ENCODE data around the gene THSD4. TPM values are rescaled to one million over a fixed set of nuclear protein-coding genes. Genes with fewer than 3 reads are reported as not detected.

THSD4 gene
- total and polyA plus RNA-seq, 9 of the 15 experiments (the other 6 are each of a cell fraction or from before 2014, with no cell fraction given): 0.04 TPM; not detected in 5

DNA sequence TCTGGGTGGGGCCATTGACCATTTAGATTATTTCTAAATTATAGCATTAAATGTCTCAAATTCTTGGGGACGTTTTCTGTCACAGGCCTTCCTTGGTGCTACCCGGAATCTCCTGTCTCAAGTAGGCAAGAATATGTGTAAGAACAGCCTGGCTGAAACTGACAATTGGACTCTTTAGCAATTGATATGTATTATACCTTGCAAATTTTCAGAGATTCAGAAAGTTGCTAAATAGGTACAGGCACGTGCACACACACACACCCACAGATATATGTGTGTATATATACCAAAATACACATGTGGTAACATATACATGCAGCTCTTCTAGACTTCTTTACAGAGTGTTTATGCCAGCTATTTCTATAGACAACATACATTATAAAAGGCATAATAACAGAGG is 481.9 kb downstream of the THSD4 start:
- BruUV-seq (replicated peaks): no TSS peak
- H3K79me2 ChIP-seq (ENCODE audit: control insufficient read depth, insufficient read depth, low read length): no peaks in the 10 kb centered on the region
- intact Hi-C loops (cut with micrococcal nuclease) (no loop called here), in situ Hi-C loops (cut with MboI) (no loop called here)
- no peak for FAIRE-seq
- 0% methylated on average over 3 of the region's 3 CpGs for WGBS (ENCODE audit: insufficient coverage, low coverage, missing lambda C conversion rate)
- no peaks in the 10 kb centered on the region for H3K9me3 ChIP-seq (replicated peaks; ENCODE audit: control insufficient read depth, insufficient read depth, low read depth, low read length)
- no peak for ATAC-seq
- H4K20me1 ChIP-seq (replicated peaks; ENCODE audit: control insufficient read depth, insufficient read depth, low read length): no peaks in the 10 kb centered on the region
- no peak overlapping the region for H3K9ac ChIP-seq (ENCODE audit: insufficient read depth in 1 of 2, low read depth in 2 of 2, low read length in 2 of 2)
- H2AFZ ChIP-seq (ENCODE audit: low read depth, low read length): no peak overlapping the region
- no peak overlapping the region for H3K4me3 ChIP-seq
- CTCF ChIA-PET (ENCODE audit: low intra/inter-chr PET ratio): no interaction called here
- no peak overlapping the region for H3K4me2 ChIP-seq (ENCODE audit: insufficient read depth, low read length)
- H3K27me3 ChIP-seq (ENCODE audit: control insufficient read depth in 2 of 2, insufficient read depth in 2 of 2, low read length in 2 of 2): peaks cover 0 to 9% of the 10 kb centered on the region in 2 experiments; a peak in 4 of 5 replicates
- H3K27ac ChIP-seq (ENCODE audit: extremely low read depth, low read depth, low read length): no peak overlapping the region
- H3K4me1 ChIP-seq (replicated peaks in 1 of 2; ENCODE audit: control insufficient read depth in 2 of 2, insufficient read depth in 2 of 2, low read length in 2 of 2): no peaks in the 10 kb centered on the region
- no peaks in the 10 kb centered on the region for H3K36me3 ChIP-seq (ENCODE audit: control insufficient read depth, insufficient read depth, low read length)
- POLR2A ChIA-PET: no interaction called here
- no peaks in the 10 kb centered on the region for H3K9me1 ChIP-seq (ENCODE audit: control insufficient read depth, insufficient read depth, low read length)
- DNase-seq (ENCODE audit: extremely low read depth in 1 of 4, low spot score in 3 of 4): no peak
- no peak for TF ChIP-seq RHOXF2B (CRISPR knock-in tag; conservative IDR thresholded peaks at IDR 0.05)
- TF ChIP-seq GATA2 (CRISPR knock-in tag; IDR thresholded peaks at IDR 0.05): no peak
- no peak for TF ChIP-seq MBD2 (IDR thresholded peaks at IDR 0.05; ENCODE audit: borderline replicate concordance, low read depth)
- TF ChIP-seq, protein P1, sequence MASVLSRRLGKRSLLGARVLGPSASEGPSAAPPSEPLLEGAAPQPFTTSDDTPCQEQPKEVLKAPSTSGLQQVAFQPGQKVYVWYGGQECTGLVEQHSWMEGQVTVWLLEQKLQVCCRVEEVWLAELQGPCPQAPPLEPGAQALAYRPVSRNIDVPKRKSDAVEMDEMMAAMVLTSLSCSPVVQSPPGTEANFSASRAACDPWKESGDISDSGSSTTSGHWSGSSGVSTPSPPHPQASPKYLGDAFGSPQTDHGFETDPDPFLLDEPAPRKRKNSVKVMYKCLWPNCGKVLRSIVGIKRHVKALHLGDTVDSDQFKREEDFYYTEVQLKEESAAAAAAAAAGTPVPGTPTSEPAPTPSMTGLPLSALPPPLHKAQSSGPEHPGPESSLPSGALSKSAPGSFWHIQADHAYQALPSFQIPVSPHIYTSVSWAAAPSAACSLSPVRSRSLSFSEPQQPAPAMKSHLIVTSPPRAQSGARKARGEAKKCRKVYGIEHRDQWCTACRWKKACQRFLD (CRISPR knock-in tag; IDR thresholded peaks at IDR 0.05): no peak
- TF ChIP-seq ESRRA (IDR thresholded peaks at IDR 0.05; ENCODE audit: borderline replicate concordance, low read depth): no peak
- no peak for TF ChIP-seq ZNF699 (CRISPR knock-in tag; IDR thresholded peaks at IDR 0.05; ENCODE audit: insufficient replicate concordance)
- no peak for TF ChIP-seq NFATC3 (IDR thresholded peaks at IDR 0.05)
- TF ChIP-seq, protein P2, sequence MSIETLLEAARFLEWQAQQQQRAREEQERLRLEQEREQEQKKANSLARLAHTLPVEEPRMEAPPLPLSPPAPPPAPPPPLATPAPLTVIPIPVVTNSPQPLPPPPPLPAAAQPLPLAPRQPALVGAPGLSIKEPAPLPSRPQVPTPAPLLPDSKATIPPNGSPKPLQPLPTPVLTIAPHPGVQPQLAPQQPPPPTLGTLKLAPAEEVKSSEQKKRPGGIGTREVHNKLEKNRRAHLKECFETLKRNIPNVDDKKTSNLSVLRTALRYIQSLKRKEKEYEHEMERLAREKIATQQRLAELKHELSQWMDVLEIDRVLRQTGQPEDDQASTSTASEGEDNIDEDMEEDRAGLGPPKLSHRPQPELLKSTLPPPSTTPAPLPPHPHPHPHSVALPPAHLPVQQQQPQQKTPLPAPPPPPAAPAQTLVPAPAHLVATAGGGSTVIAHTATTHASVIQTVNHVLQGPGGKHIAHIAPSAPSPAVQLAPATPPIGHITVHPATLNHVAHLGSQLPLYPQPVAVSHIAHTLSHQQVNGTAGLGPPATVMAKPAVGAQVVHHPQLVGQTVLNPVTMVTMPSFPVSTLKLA (conservative IDR thresholded peaks at IDR 0.05): no peak
- no peak for TF ChIP-seq ZZZ3 (IDR thresholded peaks at IDR 0.05)
- TF ChIP-seq, protein P3, sequence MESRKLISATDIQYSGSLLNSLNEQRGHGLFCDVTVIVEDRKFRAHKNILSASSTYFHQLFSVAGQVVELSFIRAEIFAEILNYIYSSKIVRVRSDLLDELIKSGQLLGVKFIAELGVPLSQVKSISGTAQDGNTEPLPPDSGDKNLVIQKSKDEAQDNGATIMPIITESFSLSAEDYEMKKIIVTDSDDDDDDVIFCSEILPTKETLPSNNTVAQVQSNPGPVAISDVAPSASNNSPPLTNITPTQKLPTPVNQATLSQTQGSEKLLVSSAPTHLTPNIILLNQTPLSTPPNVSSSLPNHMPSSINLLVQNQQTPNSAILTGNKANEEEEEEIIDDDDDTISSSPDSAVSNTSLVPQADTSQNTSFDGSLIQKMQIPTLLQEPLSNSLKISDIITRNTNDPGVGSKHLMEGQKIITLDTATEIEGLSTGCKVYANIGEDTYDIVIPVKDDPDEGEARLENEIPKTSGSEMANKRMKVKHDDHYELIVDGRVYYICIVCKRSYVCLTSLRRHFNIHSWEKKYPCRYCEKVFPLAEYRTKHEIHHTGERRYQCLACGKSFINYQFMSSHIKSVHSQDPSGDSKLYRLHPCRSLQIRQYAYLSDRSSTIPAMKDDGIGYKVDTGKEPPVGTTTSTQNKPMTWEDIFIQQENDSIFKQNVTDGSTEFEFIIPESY (CRISPR knock-in tag; IDR thresholded peaks at IDR 0.05): no peak
- no peak for TF ChIP-seq FOXK1 (CRISPR knock-in tag; IDR thresholded peaks at IDR 0.05; ENCODE audit: borderline replicate concordance)
- TF ChIP-seq ZNF444 (CRISPR knock-in tag; IDR thresholded peaks at IDR 0.05): no peak
- no peak for TF ChIP-seq POLR3G (IDR thresholded peaks at IDR 0.05; ENCODE audit: extremely low read depth, insufficient read length, insufficient replicate concordance)
- TF ChIP-seq HDGF (IDR thresholded peaks at IDR 0.05): no peak
- TF ChIP-seq, protein P4, sequence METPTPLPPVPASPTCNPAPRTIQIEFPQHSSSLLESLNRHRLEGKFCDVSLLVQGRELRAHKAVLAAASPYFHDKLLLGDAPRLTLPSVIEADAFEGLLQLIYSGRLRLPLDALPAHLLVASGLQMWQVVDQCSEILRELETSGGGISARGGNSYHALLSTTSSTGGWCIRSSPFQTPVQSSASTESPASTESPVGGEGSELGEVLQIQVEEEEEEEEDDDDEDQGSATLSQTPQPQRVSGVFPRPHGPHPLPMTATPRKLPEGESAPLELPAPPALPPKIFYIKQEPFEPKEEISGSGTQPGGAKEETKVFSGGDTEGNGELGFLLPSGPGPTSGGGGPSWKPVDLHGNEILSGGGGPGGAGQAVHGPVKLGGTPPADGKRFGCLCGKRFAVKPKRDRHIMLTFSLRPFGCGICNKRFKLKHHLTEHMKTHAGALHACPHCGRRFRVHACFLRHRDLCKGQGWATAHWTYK (CRISPR knock-in tag; IDR thresholded peaks at IDR 0.05): no peak
- TF ChIP-seq MCM2 (IDR thresholded peaks at IDR 0.05; ENCODE audit: low read depth): no peak
- TF ChIP-seq RBM14 (IDR thresholded peaks at IDR 0.05; ENCODE audit: borderline replicate concordance, insufficient read depth, low read depth, low read length): no peak
- no peak for TF ChIP-seq HDAC3 (IDR thresholded peaks at IDR 0.05; ENCODE audit: borderline replicate concordance, partially characterized antibody)
